Measurements from ENCODE around the gene TNFSF10.
A peak's percentile ranks its signal among the peaks of the same experiment; 100 is the strongest.

Gene TNFSF10

DNA sequence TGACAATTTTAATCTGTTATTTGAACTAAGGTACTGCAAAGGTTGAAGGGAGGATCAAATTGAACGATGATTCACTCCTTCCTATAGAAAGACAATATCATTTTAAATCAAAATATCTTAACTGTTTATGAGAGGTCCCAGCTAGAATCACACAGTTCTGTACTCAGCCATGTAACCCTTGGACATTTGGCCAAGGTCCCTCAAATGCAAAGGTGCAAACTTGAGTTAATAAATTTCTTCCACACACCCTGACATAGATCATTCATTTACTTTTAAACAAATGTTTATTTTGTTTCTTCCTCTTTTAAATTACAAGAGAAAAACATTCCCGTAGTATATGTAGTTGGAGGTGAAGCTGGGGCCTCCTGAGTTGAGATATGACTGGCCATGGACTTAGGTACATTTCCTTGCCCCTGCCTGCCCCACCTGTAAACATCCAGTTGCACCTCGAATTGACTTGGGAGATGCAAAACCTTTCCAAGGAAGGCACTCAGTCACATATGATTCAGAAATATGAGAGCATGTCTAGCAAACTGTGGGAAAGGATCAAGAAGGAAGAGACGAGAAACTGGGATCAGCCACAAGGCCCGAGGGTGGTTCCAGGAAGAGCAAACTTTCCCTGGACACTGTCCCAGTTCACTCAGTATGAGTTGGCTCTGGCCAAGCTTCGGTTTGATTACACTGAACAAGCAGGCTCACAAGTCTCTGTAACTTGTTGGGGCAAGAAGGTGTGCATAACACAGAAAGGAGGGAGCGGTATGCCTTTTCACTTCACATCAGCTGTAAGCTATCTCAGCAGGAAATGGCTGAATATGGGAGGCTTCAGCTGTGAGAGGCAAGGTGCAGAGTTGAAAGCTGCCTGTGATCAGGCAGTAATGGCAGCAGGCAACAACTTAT lies 6.7 kb downstream of the TNFSF10 start:
- DNase-seq (ENCODE audit: low spot score), result peak; percentile 73

DNA sequence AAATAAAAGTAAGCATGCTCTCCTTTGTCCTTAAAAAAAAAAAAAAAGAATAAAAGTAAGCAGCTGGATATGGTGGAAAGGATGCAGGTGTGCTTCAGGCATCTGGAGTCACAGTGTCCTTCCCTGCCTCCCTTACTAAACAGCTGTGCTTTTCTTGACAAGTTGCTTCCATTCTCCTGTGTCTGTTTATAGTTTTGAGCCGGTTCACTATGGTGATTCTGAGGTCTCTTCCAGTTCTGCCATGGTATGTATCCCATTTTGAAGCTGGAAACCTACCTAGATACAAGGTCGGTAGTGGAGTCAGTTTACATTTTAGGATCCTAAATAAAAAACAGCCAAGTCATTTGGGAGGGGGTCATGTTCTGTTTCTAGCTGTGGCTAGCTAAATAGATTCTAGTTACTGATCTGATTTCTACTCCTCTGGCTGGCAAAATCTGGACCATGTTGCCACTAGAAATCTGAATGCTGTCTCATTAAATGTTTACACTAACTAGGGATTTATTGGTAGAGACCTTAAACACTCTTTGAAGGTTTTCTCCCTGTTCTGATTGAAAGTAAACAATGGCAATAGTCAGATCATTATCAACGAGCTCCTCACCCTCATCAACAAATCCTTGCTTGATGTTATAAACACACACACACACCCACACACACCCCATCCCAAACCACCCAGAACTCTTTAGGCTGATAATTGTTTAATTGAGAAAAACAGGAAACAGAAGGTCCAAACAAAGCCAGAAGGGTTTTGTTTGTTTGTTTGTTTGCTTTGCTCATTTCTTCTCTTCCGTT lies 7.9 kb downstream of the TNFSF10 start:
- DNase-seq (ENCODE audit: low spot score), result no peak

DNA sequence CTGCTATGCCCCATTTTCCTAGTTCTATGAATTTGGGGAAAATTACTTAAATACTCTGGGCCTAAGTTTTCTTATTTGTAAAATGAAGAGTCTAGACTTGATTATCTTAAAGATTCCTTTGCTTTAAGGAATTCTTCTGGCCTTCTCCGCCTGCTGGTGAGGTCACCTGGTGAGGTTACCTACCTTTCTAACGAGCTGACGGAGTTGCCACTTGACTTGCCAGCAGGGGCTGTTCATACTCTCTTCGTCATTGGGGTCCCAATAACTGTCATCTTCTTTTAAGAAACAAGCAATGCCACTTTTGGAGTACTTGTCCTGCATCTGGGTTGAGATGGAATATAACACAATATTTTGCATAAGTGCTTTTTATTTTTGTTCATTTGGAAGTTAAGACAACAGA lies 8.6 kb downstream of the TNFSF10 start:
- DNase-seq (ENCODE audit: low spot score), result no peak

DNA sequence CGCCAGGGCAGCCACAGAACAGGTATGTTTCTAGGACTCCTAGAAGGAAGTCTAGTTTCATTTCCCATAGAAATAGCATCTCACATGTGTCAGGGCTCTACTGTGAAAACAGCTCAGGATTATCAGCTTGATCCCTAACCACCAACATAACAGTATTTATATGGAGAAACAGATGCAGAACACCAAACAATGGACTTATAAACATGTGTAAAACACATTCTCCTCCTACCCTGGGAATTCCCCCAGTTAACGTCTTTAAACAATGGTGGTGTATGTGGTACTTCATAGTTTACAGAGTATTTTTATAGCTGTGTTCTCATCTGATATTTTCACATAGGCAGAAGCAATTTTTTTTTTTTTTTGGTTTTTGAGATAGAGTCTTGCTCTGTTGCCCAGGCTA lies 9.7 kb downstream of the TNFSF10 start:
- DNase-seq (ENCODE audit: low spot score), result no peak

DNA sequence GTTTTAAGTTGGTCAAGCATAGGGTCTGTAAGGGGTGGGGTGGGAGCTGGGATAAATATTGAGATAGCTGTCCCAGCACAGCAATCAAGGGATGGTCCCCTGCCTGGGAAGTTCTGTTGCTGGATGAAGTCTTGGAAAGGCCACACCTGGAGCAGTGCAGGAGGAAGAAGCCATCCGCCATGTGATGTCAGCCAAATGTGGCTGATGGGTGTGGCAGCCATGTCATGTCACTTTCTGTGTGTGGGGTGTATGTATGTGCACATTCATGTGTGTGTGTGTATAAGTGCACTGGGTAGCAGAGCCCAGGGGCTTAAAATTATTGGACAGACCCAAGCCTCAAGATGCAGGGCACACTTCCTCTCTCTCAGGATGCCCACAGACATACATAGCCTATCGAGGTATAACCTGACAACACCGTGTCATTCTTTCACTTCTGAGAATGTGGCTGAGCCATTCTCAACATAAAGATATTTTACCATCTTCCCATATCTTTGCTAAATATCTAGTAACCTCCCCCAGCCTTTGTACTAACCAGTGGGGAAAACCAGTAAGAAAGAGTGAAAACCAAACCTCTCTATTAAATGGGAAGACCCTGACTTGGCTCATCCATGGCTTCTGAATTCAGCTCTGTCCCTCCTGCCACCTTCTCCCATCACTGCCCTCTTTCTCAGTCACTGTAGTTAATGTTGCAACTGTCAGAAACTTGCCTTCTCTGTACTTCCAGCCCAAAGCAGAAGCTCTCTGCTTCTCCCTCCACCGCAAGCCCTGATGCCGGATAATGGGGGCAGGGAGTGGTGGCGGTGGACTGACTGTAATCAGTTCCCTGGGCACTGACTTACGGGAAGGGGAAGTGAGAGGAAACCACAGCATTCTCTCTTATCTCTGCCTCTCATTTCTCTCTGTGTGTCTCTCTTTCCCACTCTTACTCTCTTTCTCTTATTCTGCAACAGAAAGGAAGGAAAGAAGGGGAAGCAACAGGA lies 11.2 kb downstream of the TNFSF10 start:
- no peak for DNase-seq (ENCODE audit: low spot score)

DNA sequence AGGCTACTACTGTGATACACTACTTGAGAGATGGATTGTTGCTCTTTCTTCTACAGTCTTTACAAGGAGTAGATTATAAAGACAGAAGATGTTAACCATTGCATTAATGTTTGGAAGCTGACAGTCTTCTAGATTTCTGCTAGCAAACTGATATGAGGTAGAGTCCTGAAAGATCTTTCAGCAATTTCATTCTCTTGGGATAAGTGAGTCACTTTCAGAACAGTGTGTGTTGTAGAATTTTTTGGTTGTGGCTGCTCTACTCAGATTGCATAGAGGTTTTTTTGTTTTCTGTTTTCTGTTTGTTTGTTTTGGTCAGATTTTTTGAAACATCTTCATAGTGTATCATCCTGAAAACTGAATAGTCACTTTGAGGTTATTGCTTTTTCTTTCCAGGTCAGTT lies 17.1 kb downstream of the TNFSF10 start:
- peak; percentile 21 for DNase-seq (ENCODE audit: low spot score)

DNA sequence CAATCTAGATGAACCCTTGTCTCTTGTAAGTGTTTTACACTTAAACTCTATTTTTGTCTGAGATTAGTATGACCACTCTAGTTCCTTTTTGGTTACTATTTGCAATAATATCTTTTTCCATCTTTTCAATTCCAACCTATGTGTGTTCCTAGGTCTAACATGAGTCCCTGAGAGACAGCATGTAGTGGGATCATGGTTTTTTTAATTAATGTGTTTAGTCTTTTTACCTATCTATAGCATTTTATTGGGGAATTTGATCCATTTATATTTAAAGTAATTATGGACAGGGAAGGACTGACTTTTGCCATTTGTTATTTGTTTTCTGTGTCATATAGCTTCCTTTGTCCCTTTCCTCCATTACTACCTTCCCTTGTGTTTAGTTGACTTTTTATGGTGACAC lies 21.7 kb downstream of the TNFSF10 start:
- no peak for DNase-seq (ENCODE audit: low spot score)

DNA sequence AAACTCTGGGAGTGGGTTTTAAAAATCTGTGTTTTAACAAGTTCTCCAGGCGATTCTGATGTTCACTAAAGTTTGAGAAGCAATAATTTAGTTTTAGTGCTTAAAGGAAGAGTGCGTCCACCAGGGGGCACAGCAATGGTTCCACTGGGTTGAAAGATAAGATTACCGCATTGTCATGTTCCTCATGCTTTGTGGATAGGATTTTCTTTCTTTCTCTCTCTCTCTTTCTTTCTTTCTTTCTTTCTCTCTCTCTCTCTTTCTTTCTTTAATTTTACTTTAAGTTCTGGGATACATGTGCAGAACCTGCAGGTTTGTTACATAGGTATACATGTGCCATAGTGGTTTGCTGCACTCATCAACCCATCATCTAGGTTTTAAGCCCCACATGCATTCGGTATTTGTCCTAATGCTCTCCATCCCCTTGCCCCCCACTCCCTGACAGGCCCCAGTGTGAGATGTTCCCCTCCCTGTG lies 33.0 kb downstream of the TNFSF10 start:
- peak; percentile 74 for DNase-seq (ENCODE audit: low spot score)

DNA sequence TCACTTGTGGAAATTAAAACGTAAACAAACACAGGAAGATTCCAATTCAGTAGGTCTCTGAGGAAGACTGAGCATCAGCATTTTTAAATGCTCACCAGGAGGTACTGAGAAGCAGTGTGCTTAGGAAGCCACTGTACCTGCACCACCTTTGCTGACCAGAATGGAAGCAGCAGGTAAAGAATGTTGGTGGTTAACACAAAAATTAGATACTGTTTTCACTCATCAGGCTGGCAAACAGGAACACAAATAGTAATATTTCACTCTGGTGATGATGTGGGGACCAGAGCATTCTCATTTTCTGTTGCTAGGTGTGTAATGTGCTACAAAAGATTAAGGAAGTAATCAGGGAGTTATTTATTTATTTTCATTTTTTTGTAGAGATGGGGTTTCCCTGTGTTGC lies 45.1 kb downstream of the TNFSF10 start:
- no peak for DNase-seq (ENCODE audit: low spot score)

DNA sequence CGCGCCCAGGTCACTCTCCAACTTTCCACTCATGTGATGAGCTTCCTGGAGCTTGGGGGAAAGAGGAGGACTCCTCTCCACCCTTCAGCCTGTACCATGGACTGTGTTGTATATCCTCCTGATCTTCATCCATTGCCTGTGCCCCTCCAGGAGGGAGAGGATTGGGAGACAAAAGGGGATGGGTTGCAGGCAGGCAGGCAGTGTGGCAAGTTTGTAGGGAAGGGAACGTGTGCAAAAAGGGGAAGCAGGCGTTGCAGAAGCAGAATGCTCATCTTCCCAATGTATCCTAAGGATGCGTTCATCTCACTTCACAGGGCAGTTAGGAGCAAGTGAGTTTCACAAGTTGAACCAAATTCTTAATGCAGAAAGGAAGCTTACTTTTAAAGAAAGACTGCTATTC lies 46.9 kb downstream of the TNFSF10 start:
- no peak for DNase-seq (ENCODE audit: low spot score)

DNA sequence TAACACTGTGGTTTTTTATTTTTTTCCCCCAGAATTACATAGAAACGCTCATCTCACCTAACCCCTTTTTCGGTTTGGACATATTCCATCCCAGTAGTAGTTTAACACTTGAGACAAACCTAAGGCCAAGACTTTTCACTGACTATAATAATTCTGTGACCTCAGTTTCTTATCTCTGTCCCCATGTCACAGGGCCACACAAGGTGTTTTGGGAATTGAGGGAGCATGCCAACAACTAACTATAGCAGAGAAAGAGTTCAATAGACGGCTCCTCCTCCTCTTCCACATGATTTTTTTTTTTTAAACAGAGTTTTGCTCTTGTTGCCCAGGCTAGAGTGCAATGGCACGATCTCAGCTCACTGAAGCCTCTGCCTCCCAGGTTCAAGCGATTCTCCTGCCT lies 47.5 kb downstream of the TNFSF10 start:
- DNase-seq (ENCODE audit: low spot score), result no peak

DNA sequence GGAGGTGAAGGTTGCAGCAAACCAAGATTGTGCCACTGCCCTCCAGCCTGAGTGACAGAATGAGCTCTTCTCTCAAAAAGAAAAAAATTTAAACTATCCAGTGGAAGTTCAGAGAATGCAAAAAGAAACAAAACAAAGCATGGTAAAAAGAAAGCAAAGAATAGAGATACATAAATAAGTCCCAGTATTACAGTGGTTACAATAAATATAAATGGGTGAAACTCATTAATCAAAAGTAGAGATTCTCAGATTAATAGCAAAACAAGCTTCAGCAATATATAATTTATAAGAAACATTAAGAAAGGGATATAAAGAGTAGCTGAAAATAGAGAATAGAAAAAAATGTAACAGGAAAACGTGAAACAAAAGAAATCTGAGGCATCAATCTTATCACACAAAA lies 51.3 kb downstream of the TNFSF10 start:
- DNase-seq (ENCODE audit: low spot score), result no peak

DNA sequence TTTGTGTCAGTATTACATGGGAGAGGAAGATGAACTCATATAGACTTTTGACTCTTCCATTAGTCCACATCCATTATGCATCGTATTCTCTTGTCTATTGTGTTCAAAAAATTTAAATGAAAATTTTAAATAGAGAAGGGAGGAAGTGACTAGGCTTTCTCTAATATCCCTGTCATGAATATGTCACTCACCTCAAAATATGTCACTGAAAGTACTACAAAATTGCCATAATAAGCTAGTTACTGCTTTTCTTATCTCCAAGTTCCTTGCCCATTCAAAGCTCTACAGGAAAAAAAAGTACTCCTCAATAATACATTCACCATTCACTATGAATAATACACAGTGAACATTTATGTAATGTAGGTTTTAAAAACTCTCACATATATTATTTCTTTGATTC lies 52.6 kb downstream of the TNFSF10 start:
- DNase-seq (ENCODE audit: low spot score), result no peak

DNA sequence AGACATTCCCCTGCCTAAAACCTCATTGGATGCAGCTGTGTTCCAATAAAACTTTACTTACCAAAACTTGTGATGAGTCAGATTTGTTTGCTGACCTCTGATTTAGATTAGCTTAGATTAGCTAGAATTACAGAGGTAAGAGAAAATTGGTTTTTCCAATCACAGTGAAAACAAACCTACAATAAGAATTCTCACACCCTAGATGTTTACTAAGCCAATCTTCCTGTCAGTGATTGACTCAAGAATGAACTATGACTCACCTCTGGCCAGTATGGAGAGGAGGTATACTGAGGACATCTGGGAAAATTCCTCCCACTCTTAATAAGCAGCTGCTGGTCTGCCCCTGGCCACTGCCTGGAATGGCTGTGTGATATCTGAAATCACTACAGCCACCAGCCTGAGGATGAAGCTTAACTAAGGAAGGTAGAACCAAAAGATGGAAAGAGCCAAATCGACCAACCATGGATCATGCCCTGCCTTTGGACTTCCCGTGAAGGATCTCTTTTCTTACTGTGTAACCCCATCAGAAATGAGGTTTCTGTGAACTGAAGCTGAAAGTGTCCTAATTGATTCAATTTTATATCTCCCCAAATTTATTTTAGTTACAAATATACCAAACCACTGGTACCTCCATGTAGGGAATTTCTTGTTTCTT lies 55.9 kb downstream of the TNFSF10 start:
- DNase-seq (ENCODE audit: low spot score), result peak; percentile 20

DNA sequence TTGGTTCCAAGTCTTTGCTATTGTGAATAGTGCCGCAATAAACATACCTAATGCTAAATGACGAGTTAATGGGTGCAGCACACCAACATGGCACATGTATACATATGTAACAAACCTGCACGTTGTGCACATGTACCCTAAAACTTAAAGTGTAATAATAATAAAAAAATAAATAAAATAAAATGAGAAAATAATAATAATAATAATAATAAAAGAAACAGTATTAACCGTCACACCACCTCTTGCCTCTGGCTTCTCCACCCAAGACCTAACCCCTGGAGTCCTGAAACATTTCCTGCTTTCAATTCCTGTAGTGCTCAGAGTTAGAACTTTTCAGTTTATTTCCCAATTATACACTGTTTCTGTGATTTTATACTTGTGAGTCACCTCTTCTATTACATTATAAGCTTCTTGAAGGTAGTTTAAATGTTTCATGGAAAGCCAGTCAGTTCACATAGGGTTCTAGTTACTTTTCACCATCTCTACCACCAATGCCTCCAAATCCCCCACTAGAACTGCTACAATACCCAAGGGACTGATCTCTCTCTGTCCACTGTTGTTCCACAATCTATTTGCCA lies 56.6 kb downstream of the TNFSF10 start:
- no peak for DNase-seq (ENCODE audit: low spot score)

DNA sequence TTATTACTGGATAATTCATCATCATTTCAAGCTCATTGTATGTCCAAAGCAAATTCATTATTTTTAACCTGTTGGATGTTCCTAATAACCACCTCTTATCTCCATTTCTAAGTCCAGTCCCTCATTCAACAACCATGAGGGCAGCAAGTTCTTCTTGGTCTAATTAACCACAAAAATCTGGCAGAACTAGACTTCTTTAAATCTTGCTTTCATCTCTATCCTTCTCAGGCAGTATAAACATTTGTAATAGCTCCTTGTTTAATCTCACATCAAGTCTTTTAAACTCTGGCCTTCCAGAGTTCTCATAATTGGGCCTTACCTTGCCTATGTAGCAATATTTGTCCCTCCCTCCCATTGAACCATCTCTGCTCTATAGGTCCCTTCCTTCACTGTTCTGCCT lies 57.9 kb downstream of the TNFSF10 start:
- DNase-seq (ENCODE audit: low spot score), result no peak

DNA sequence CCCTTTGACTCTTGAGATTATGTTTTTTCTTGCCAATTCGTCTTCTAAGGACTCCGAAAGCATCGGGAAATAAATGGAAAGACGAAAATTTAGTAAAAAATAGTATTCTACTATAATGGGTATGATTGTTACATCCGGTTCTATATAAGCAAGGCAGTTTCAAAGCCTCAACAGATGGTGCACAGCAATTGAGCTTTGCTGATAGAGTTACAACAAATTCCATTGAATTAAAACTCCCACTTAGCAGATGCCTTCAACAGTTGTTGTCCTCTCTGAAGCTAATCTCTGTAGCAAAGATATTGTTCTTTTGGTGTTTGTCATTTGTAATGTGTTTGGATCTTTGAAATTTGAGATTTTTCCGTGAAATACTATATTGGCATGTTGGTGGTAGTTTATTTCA lies 58.9 kb downstream of the TNFSF10 start:
- DNase-seq (ENCODE audit: low spot score), result no peak

DNA sequence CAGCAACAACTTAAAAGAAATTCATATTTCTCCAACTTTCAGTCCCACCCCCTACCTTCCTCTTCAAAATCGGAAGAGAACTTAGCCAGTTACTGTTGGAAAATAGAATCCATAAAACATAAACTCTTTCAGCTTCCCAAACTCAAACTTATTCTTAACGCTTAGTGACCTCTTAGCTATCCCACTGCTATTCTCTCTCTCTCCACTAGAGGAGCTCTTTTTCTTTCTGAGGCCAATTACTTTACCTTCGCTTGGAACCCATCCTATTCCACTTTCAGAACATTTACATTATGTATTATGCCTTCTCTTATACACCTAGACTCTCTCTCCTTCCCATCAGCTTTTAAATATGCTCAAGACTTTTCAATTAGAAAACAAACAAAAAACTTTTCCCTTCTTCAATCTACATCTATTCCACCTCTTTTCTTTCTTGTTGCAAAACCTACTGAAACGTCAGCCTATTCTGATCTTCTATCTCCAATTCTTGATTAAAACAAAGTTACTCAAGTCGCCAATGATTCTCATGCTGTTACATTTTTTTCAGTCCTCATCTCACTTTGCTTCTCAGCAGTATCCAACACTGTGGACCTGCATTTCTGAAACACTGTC lies 61.6 kb downstream of the TNFSF10 start:
- DNase-seq (ENCODE audit: low spot score), result peak; percentile 63

DNA sequence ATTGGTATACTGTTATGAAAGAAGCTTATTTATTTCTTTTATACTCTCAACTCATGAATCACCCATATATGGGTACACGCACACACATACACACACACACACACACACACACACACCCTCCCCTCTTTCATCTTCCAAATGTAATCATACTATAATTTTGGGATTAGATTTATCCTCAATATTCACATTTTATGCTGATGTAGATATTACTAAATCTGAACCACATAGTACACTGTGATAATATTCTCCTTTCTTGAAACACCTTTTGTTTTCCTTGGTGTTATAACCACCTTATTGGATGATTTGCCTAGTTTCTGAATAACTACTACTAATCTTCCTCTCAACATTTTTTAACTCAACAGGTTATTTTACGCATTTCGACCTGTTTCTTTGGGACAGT lies 66.8 kb downstream of the TNFSF10 start:
- no peak for DNase-seq (ENCODE audit: low spot score)
